Esophagus muscularis mucosa (tissue), 3 donors: Measurements from ENCODE around the gene ADAM30.

Experiments used
- POLR2A ChIP-seq: fragments of 450-650 bp; IDR thresholded peaks from one replicate; pipeline ENCODE4 v1.6.1; 2017; ENCODE audit warnings: antibody characterized with exemption, moderate library complexity, mild to moderate bottlenecking, low read depth
- POLR2AphosphoS5 ChIP-seq, 2 donors: sonication (generic); formaldehyde crosslinking; IDR thresholded peaks; one replicate each; pipeline ENCODE4 v1.6.1; 2017; ENCODE audit warnings: antibody characterized with exemption in 2 of 2
- TF ChIP-seq, protein P1 (sequence below), 3 experiments: fragments of 200-600 bp in 2 of 3; fragments of 450-650 bp in 1 of 3; sonication (generic) in 2 of 3; IDR thresholded peaks; one replicate each; pipeline ENCODE4 v1.5.1; 2017 to 2019; ENCODE audit warnings: antibody characterized with exemption in 3 of 3, mild to moderate bottlenecking in 2 of 3, moderate library complexity in 1 of 3

GRCh38 chr1:119865627-119866026, 30.7 kb downstream of the ADAM30 start:
- TF ChIP-seq, protein P1, sequence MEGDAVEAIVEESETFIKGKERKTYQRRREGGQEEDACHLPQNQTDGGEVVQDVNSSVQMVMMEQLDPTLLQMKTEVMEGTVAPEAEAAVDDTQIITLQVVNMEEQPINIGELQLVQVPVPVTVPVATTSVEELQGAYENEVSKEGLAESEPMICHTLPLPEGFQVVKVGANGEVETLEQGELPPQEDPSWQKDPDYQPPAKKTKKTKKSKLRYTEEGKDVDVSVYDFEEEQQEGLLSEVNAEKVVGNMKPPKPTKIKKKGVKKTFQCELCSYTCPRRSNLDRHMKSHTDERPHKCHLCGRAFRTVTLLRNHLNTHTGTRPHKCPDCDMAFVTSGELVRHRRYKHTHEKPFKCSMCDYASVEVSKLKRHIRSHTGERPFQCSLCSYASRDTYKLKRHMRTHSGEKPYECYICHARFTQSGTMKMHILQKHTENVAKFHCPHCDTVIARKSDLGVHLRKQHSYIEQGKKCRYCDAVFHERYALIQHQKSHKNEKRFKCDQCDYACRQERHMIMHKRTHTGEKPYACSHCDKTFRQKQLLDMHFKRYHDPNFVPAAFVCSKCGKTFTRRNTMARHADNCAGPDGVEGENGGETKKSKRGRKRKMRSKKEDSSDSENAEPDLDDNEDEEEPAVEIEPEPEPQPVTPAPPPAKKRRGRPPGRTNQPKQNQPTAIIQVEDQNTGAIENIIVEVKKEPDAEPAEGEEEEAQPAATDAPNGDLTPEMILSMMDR (IDR thresholded peaks at IDR 0.05) = no peak
- TF ChIP-seq POLR2AphosphoS5 (IDR thresholded peaks at IDR 0.05) (no peak), POLR2A (no peak)
